Stimulated activated CD4-positive, alpha-beta T cell treated with anti-CD3 and anti-CD28 coated beads, Interleukin-1b, Interleukin-23, amount 100 ng/mL, for 1 hour (primary cell): ENCODE results near the gene TMEM235.
A peak's percentile ranks its signal among the peaks of the same experiment; 100 is the strongest.

Experiments
- DNase-seq, 2 donors: peaks; one replicate each; pipeline ENCODE4 v3.0.0-alpha.2; 2020; ENCODE audit warnings: low read depth in 2 of 2

Gene TMEM235

DNA sequence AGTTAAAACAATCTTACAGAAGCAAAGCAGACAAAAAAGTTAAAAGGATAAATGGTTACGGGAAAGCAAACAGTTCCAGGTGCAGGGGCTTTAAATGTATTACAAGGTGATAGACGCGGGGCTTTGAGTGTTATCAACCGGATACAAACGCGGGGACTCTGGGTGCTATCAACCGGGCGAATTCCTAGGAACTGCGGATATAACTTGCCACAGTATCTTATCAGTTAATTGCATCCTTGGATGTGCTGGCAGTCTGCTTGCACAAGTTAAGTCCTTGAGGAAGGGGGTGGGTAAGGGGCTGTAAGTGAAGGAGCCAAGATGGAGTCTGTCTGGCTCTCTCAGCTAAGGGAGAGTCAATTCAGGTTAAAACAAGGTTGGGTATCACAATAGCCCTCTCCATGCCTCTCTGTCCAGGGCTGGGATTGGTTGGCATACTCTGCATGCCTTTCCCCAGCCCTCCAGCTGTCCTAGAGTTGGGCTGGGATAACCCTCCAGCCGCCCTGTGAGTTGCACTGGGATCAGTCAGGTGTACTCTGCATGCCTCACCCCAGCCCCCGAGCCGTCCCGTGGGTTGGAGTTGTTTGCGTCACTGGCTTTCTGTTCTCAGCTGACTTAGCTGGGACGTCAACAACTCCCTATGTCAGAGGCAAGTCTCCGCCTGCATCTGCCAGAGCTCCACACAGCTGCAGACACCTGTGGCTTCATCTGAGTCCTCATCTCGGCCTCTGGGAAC, 40.9 kb downstream of the TMEM235 start:
- DNase-seq: no peak

GRCh38 chr17:78272914-78273258, 41.5 kb downstream of the TMEM235 start:
- no peak for DNase-seq

DNA sequence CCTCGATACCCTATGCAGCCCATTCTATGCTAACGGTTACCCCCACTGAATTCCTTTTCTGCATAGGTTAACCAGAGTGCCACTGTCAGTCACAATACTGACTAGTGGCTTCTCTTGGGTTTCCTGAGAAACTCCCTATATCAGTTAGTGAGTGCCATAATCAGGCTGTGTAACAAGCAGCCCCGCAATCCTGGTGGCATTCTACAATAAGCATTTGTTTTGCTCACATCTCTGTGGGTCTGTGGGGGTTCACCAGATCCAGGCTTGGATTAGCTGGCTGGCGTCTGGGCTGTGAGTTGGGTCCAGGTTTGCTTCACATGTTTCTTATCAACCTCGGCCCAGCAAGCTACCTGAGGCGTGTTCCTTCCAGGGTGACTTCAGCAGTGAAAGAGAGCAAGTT, 42.4 kb downstream of the TMEM235 start:
- DNase-seq: no peak

GRCh38 chr17:78275355-78275754, 43.9 kb downstream of the TMEM235 start:
- no peak for DNase-seq

GRCh38 chr17:78276098-78276887, 44.9 kb downstream of the TMEM235 start:
- no peak for DNase-seq

DNA sequence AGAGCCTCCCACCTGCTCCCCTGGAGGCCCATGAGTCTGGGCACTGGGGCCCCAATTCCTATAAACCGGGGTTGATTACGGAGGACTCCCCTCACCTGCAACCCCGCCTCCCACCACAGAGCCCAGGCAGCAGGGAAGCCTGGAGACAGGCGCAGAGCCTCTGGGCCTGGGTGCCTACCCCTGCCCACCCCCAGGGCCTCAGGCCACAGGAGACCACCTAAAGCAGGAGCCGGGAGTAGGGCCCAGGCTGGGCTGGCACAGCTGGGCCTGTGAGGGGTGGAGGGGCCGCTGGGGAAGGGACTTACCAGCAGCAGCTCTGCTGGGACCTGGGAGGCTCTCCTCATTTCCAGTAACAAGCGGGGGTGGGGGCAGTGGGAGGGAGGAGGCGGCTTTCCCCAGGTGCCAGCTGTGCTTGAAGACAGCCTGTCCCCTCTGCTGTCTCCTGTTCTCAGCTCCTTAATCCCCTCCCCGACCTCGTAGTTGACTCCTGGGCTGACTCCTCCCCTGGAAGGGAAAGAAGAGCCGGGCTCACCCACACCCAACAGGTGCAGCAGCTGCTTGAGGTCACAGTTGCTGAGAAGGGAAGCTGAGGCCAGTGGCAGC, 46.8 kb downstream of the TMEM235 start:
- DNase-seq: no peak

GRCh38 chr17:78279360-78279990, 48.0 kb downstream of the TMEM235 start:
- no peak for DNase-seq

DNA sequence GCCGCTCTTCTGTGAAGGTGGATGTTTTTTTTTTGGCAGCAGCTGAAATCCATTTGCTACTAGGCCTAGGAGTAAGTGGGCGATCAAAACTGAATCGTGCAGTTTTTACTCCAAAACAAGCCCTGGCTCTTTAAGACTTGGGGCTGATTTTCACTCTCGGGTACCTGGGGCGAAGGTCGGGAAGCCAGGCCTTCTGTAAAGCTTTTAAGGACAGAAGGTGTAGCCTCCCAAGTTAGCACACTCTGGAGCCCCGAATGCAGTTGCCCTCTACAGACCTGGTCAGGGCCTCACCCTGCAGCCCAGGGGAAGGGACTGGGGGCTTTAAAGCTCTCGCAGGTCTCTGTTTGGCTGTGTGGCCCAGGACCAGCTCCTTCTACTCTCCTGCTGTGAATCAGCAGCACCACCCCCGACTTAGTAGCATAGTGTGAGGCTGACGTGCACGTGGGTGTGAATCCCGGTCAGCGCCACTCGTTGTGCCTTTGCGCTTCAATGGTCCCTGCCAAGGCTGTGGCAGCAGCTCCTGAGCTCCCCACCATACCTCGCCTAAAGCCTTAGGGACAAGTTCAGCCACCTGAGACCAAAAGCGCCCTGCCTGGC, 49.9 kb downstream of the TMEM235 start:
- no peak for DNase-seq

- no peak for DNase-seq
Measured at GRCh38 chr17:78284146-78284545, 52.7 kb downstream of the TMEM235 start.

DNA sequence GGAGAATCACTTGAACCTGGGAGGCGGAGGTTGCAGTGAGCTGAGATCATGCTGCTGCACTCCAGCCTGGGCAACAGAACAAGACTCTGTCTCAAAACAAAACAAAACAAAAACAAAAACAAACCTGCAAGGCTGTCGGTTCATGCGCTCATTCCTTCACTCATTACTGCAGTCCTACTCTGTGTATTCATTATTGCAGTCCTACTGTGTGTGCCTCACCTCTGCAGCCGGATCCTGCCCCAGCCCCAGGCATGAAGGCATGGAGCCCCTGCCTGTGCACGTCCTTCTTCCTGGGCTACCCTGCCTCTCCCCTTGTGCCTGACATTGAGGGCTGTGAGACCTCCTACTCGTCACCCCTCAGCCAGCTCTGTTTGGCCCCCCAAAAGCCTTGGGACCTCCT, 57.6 kb downstream of the TMEM235 start:
- DNase-seq: no peak

DNA sequence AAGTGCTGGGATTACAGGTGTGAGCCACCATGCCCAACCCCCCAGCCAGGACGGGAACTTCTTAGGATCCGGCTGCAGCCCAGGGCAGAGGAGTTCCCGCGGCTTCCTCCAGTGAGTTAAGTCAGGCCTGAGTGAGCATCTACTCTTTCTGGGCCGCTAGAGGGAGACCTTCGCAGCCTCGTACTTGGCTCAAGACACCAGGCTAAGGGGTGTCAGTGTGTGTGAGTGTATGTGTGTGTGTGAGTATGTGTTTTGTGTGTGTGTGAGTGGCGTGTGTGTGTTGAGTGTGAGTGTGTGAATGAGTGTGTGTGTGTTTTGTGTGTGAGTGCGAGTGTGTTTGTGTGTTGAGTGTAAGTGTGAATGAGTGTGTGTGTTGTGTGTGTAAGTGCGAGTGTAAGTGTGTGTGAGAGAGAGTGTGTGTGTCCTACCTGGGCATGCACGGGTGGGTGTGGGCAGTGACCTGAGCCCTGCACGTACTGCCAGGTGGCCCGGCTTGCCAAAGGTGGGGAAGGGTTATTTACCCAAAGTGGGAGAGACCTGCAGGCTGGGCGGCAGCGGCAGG, 58.5 kb downstream of the TMEM235 start:
- peak; percentile 30 to 55 for DNase-seq
